HG02885 (cell line): ENCODE measurements around the gene PRRT1.
"Not testable (repeated sequence)": the region's sequence is repeated elsewhere in the genome, so short reads cannot be mapped to it uniquely, and the experiment has no call there.

ENCODE experiments used
- ATAC-seq: cut with Tn5 transposase; IDR thresholded peaks from one replicate; pipeline ENCODE4 v1.9.1; 2021; ENCODE audit warnings: mild to moderate bottlenecking; ENCODE audit not compliant: unreplicated experiment, poor library complexity

PRRT1 gene

GRCh38 chr6:32188381-32189068 is 36.8 kb upstream of the PRRT1 start:
- ATAC-seq = no peak

- not testable (repeated sequence) for ATAC-seq
Measured at GRCh38 chr6:32187725-32188380, 36.1 kb upstream of the PRRT1 start.

- ATAC-seq = no peak
Measured at GRCh38 chr6:32187009-32187709, 35.4 kb upstream of the PRRT1 start.

GRCh38 chr6:32186151-32186840 is 34.6 kb upstream of the PRRT1 start:
- not testable (repeated sequence) for ATAC-seq

GRCh38 chr6:32185681-32186131 is 34.0 kb upstream of the PRRT1 start:
- ATAC-seq = not testable (repeated sequence)

GRCh38 chr6:32184084-32184640 is 32.4 kb upstream of the PRRT1 start, which contains the start of gene AGER:
TSS of gene AGER (minus strand) at chr6:32184253. CDS start at chr6:32184222, 31 bp downstream.
- ATAC-seq = no peak

GRCh38 chr6:32183483-32184083 is 31.8 kb upstream of the PRRT1 start:
- ATAC-seq = no peak

- ATAC-seq = no peak
Measured at GRCh38 chr6:32183030-32183429, 31.3 kb upstream of the PRRT1 start.

- no peak for ATAC-seq
Measured at GRCh38 chr6:32182555-32182981, 30.8 kb upstream of the PRRT1 start.

- ATAC-seq = no peak
Measured at GRCh38 chr6:32181915-32182529, 30.3 kb upstream of the PRRT1 start.

GRCh38 chr6:32181148-32181702 is 29.5 kb upstream of the PRRT1 start:
- ATAC-seq = no peak

GRCh38 chr6:32179766-32180405 is 28.1 kb upstream of the PRRT1 start:
- no peak for ATAC-seq

GRCh38 chr6:32178547-32179440 is 27.1 kb upstream of the PRRT1 start:
- ATAC-seq = no peak

GRCh38 chr6:32177788-32178546 is 26.2 kb upstream of the PRRT1 start, which contains the start of gene RNF5:
TSS of gene RNF5 (plus strand) at chr6:32178405. CDS start at chr6:32178512, 107 bp downstream.
- ATAC-seq = peak; percentile 84

- ATAC-seq = no peak
Measured at GRCh38 chr6:32177183-32177787, 25.5 kb upstream of the PRRT1 start.

GRCh38 chr6:32176476-32177182 is 24.9 kb upstream of the PRRT1 start:
- ATAC-seq = no peak
